A549 treated with AZD9567 at 1 μM for 4 hours (cell line): ENCODE measurements around the gene PARP3. TPM values are rescaled to one million over a fixed set of nuclear protein-coding genes. Genes with fewer than 3 reads are reported as not detected.

Source experiments
- total RNA-seq: library from RNA; stranded (reverse); fragments of 200-300 nt; extraction: Qiagen RNA extraction; gene quantifications from 5 replicates; pipeline ENCODE4 v1.2.3, GENCODE V29; 2022; ENCODE audit not compliant: insufficient read depth

PARP3 gene
- 7.6 to 15.4 TPM (median 9.6 TPM) in 5 replicates for total RNA-seq

DNA sequence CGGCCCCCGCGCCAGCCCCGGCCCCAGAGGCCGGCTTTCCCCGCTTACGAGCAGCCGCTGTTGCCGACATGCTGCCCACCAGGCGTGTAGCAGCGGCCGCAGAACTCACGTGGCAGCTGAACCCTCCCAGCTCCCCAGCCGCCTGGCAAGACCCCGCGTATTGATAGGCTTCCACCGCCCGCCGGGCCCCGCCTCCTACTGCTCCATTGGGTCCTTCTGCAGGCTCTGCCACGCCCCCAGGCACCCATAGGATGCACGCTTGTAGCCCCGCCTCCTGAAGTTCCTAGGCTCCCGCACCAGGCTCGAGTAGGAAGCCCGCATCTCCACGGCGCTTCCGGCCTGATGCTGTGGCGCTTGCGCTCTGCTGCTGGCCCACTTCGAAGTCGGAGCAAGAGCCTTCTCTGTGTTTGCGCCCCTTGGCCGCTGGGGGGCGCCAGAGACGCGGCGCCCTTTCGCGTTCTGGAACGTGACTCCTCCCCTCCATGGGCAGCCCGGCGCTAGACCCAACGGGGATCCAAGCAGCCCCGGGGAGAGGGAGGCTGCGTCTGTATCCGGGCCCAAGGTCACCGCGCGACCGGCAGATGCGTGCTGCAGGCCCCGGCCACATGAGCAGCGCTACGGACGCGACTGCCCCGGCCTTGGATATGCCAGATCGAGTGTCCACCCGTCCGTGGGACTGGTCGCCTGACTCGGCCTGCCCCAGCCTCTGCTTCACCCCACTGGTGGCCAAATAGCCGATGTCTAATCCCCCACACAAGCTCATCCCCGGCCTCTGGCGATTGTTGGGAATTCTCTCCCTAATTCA lies at the start of gene PARP3, which contains the start of gene RRP9:
TSS of gene PARP3 (plus strand) at position 566 of the 805 bp plus-strand sequence. CDS start 993 bp downstream, outside the sequence.
TSS of gene RRP9 (minus strand) at position 107 of the 805 bp plus-strand sequence. CDS start at position 70, 37 bp downstream.

DNA sequence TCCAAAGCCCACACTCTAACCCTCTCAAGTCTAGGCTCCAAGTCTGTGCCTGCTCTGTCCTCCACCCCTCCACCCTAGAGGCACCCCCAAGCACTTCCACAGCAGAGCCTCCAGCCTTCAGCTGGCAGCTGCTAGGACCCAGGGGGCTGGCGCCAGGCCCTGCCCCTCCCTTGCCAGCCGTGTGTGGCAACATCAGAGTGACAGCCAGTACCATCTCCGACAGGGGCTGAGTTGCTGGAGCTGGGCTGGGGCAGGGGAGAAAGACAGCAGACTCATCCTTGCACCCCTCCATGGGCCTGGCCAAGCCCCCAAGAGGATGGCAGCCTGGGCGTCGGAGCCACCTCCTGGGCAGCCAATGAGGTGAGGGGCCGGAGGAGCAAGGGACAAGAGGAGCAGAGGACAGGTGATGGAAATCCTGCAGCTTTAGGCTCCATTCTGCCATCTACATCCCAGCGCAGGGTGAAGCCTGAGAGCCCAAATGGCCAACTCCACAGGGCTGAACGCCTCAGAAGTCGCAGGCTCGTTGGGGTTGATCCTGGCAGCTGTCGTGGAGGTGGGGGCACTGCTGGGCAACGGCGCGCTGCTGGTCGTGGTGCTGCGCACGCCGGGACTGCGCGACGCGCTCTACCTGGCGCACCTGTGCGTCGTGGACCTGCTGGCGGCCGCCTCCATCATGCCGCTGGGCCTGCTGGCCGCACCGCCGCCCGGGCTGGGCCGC lies 13.2 kb downstream of the PARP3 start, which contains the start of gene GPR62:
TSS of gene GPR62 (plus strand) at position 207 of the 718 bp plus-strand sequence. CDS start at position 479, 272 bp downstream.

DNA sequence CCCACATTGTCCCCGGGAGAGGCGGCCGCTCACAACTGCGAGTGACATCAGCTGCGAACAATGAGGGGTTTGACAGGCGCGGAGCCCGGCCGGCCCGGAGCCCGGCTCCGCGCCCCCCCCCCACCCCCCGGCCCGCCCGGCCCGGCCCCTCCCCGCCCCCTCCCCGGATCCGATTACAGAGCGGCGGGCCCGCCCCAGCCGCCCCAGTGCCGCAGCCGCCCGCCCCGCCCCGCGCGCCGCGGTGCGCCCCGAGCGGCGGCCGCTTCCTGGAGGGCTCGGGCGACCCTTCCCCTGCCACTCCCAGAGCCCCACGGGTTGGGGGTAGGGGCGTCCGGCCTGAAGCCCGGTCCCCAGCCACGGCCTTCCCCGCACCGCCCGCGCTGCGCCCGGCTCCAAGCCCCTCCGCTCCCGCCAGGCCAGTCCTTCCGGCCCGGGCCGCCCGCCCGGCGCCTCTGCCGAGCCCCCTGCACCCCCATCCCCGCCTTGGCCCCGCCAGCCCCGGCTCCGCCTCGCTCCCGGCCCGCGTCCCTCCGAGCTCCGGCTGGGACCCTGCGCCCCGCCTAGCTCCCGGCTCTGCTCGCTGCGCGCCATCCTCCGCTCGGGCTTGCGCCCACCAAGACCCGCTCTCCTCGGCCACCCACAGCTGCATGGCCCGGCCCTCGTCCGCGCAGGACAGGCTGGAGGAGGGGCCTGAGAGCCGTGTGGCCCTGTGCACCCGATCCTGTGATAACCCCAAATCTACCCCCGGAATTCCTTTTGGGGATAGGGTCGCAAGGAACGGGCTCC lies 25.4 kb downstream of the PARP3 start, which contains the start of gene PCBP4:
TSS of gene PCBP4 (minus strand) at position 71 of the 786 bp plus-strand sequence. CDS start 6,214 bp downstream, outside the sequence.

DNA sequence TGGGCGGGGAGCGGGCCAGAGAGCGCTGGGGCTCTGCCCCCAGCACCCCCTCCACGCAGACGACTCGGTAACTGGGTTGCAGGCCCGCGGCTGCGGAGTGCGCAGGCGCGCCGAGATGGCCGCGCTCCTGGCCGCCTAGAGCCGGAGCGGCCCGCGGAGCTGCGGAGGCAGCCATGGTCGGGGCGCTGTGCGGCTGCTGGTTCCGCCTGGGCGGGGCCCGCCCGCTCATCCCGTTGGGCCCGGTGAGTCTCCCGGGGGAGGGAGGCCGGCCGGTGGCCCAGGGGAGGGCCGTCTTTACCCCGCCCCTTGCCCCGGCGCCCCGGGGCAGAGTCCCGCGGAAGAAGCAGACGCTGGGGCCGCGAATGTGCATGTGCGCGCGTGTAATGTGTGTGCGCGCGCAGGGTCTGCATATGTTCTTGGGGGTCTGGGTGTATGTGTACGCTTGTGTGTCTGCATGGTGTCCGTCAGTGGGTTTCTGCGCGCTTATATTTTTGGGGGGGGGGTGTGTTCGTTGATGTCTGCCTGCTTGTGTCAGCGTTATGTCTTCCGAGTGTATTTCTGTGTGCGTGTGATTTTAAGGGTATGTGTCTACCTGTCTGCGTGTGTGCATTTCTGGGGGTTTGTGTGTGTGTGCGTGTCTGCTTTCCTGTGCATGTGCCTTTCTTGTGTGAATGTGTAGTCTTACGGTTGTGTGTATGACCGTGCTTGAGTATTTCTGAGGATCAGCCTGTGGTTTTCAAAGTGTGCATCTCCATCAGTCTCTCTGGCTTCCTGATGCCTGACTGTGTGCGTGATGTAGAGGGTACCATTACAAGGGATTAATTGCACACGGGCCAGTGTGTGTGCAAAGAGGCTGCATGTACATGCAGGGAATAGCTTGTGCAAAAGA lies 33.0 kb downstream of the PARP3 start, which contains the start of gene ABHD14A:
TSS of gene ABHD14A (plus strand) at position 102 of the 889 bp plus-strand sequence. CDS start at position 174, 72 bp downstream.

DNA sequence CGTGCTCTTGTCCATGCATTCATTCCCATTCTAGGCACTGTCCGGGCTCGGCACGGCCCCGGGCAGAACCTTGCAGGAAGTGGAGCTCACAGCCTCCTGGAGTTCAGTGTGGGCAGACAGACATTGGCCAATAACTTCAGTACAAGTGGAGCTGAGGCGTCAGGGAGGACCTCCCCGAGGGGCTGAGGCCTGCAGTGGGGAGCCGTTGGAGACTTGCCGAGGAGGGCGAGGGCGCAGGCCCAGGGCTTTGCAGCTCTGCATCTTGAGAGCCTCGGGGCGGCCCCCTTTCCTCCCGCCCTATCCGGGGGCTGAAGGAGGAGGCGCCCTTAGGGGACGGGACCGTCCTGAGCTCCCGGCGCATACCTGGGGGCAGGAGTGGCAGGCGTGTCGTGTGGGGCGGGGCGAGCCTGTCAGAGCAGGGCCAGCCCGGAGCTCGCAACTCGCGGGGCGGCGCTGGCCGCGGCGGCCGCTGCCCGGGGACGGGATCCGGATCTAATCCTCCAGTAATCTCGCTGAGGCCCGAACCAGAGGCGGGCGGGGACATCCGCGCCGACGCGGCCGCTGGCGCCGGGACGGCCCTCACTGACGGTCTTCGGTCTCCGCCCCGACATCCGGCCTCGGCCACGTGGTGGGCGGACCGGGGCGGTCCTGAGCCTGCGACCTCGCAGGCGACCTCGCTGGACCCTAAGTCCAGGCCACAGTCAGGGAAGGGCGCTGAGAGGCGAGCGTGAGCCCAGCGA lies 40.8 kb downstream of the PARP3 start, which contains the start of gene ACY1:
TSS of gene ACY1 (plus strand) at position 698 of the 740 bp plus-strand sequence. CDS start 530 bp downstream, outside the sequence.

DNA sequence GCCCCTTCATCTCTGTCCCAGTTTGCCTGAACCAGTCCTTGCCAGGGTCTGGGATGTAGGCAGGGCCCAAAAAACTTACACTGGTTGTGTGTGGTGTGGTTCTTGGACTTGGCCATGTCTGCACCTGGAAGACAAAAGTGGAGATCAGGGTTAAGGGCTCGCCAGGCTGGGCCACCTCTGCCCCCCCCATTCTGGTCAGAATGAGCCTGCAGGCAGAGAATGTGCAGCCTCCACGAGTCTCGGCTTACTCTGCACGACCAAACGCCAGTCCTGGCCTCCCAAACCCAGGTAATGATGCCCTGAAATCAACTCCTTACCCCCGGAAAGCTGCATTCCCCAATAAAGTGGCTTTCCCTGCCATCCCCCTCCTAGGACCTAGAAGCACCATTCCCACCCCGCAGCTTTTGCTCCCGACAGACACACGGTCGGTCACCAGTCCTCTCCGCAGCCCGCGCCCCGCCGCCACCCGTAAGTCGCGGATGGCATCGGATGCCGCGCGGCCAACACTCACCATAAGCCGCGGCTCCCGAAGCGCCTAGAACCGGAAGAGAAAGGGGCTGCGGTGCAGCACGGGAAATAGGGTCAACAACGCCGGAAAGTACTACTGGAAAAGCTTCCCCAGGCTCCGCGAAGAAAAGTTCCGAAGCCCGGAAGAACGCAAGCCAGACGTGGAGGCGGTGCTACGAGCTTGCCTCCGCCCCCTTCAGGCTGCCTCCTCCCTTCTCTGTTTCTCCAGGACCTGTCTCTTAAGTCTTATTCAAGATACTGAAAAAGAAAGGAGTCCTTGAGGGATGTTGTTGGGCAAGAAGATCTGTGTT lies 53.4 kb downstream of the PARP3 start, which contains the start of gene RPL29:
TSS of gene RPL29 (minus strand) at position 550 of the 818 bp plus-strand sequence. CDS start at position 116, 434 bp downstream.

Other genes with a start within 250 kb of the PARP3 start
- gene GRM2, start 235.3 kb upstream of the PARP3 start, total RNA-seq, result 0.02 to 0.19 TPM (median 0.05 TPM) in 4 of 5 replicates, not detected in the other
- gene IQCF6, start 163.1 kb upstream of the PARP3 start, total RNA-seq, result not detected in 5 replicates
- gene IQCF2, start 80.7 kb upstream of the PARP3 start, total RNA-seq, result not detected in 5 replicates
- not detected in 5 replicates for gene IQCF5, start 66.8 kb upstream of the PARP3 start, total RNA-seq
- not detected in 5 replicates for gene IQCF1, start 39.0 kb upstream of the PARP3 start, total RNA-seq
- gene RRP9, start 459 bp upstream of the PARP3 start, total RNA-seq, result 38.5 to 52.7 TPM (median 48.9 TPM) in 5 replicates
- gene GPR62, start 13.0 kb downstream of the PARP3 start, total RNA-seq, result not detected in 5 replicates
- 6.2 to 14.0 TPM (median 12.9 TPM) in 5 replicates for gene PCBP4, start 25.1 kb downstream of the PARP3 start, total RNA-seq
- 33.9 to 39.6 TPM (median 34.6 TPM) in 5 replicates for gene ABHD14B, start 31.7 kb downstream of the PARP3 start, total RNA-seq
- gene ABHD14A, start 32.7 kb downstream of the PARP3 start, total RNA-seq, result 13.1 to 15.9 TPM (median 15.4 TPM) in 5 replicates
- 14.2 to 30.3 TPM (median 23.0 TPM) in 5 replicates for gene ACY1, start 41.2 kb downstream of the PARP3 start, total RNA-seq
- gene RPL29, start 53.5 kb downstream of the PARP3 start, total RNA-seq, result 1,313 to 1,418 TPM (median 1,347 TPM) in 5 replicates
- gene DUSP7, start 114.2 kb downstream of the PARP3 start, total RNA-seq, result 19.2 to 21.6 TPM (median 20.7 TPM) in 5 replicates
- 18.6 to 20.4 TPM (median 19.3 TPM) in 5 replicates for gene POC1A, start 212.1 kb downstream of the PARP3 start, total RNA-seq